GM21723 (cell line): Measurements from ENCODE around the gene NAXD.

Experiments
- ATAC-seq: cut with Tn5 transposase; IDR thresholded peaks from one replicate; pipeline ENCODE4 v1.9.1; 2021; ENCODE audit warnings: mild to moderate bottlenecking, moderate library complexity; ENCODE audit not compliant: unreplicated experiment

Gene NAXD

DNA sequence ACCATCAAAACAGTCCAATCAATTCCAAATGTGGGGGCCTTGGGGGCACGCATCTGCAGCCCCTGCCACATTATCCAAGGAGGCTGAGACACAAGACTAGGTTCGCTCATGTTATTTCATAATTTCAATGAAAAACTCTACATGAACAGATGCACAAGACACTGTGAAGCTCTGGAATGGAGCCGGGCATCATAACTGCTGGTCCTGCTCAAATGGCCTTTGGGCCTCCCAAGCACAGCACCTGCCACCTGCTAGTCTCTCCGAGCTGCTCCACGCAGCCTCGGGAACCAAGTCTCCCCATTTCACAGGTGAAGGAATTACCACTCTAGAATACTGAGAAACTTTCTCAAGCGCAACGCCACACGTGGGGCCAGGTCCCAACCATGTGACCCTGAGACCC, 73.7 kb downstream of the NAXD start:
- no peak for ATAC-seq
